Activated CD4-positive, alpha-beta T cell treated with anti-CD3 and anti-CD28 coated beads for 24 hours (primary cell): ENCODE results near the gene NKD1.

Experiments used
- DNase-seq, 2 donors: peaks; one replicate each; pipeline ENCODE4 v3.0.0-alpha.2; 2020; ENCODE audit warnings: low read depth in 2 of 2

Gene NKD1

DNA sequence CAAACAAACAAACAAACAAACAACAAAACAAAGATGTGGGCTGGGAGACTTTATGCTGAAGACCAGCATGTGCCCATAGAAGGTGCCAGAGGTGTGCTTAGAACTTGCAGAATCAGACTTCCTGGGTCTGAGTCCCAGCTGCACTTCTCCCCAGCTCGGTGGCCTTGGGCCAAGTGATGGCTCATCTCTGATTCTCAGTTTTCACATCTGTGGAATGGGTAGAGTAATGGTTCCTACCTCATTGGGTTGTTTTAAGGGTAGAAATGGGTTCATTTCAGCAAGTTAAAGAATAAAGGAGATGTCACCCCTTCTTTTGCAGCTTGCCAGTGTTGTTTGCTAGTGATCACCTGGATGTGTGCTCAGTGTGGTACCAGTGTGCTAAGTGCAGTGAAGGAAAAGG lies 10.7 kb downstream of the NKD1 start:
- DNase-seq = no peak

DNA sequence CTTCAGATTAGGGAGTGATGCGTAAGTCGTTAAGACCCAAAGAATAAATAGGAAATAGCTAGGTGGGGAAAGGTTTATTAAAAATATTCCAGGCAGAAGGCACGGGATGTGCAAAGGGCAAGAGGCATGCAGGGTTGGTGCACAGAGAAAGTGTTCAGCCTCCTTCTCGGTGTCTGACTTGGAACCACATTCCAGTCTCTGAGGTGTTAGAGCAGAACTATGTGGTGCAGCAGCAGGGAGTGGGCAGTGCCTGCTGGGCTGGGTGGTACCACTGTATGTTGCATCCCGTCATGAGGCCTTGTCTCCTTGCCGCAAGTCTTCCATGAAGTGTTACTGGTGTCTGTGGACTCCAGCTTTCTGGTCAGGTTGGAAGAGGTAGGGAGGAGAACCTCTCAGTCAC lies 11.1 kb downstream of the NKD1 start:
- DNase-seq = no peak

DNA sequence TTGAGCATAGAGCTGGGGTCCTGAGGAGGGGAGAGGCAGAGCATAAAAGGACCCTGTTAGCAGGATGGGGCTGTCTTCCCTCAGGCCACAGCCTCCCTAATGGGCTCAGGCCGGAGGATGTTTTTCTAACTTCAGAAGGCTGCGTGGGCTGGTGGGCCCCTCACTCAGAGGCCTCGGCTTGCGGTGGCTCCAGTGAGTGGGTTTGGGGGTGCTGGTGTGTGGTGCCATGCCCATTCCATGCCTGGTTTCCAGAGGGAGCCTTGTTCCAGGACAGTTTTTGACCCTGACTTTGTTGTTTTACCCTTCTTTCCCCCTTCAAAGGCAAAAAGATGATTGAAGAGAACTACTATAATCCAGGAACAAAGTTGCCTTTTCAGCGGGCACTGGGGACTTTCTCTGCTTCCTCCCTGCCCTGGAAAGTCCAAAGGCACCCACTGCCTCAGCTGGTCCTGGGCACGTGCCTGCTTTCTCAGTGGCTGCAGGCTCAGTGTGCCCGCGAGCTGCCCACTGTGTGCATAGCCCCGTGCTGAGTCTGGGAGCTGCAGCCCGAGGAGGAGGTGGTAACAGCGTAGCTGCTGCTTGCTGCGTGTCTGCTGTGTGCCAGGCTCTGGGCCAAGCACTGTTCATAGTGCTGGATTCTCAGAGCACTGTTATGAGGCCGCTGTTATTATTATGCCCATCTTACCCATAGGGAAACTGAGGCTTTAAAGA lies 11.8 kb downstream of the NKD1 start:
- no peak for DNase-seq

DNA sequence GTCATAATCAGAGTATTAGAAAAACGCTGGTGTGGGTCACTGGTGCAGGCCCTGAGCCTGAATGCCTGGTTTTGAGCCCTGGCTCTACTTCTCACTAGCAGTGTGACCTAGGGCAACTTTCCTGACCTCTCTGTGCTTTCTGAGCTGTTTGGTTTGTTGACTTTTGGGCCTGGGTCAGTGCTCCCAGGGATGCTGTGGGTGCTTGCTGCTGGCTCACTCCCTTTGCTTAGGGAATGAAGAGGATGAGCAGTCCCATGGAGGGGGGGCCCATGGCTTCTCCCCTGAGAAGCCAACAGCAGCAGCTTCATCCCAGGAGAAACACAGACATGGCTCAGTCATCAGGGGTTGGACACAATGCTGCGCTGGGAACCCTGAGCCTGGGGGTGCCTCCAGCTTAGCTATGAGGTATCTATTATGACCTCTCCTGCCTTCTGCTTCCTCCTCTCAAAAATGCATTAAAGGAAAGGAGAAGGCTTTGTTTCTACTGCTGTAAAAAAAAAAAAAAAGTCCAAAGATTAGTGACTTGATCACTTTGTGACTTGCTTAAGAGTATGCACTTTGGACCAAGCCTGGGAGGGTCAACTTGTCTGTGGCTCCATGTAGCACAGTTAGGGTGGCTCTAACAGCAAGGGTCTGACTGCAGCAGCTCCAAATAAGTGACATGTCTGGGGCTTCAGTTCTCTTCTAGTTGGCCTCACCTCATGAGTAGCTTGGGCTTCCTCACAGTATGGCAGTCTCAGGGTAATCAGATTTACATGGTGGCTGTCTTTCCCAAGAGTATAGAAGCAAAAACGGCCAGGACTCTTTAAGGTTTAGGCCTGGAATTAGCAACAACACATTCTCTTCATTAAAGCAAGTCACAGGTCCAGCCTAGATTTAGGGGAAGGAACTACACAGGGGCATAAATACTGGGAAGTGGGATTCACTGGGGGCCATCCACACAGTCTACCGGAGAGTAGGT lies 13.0 kb downstream of the NKD1 start:
- no peak for DNase-seq

DNA sequence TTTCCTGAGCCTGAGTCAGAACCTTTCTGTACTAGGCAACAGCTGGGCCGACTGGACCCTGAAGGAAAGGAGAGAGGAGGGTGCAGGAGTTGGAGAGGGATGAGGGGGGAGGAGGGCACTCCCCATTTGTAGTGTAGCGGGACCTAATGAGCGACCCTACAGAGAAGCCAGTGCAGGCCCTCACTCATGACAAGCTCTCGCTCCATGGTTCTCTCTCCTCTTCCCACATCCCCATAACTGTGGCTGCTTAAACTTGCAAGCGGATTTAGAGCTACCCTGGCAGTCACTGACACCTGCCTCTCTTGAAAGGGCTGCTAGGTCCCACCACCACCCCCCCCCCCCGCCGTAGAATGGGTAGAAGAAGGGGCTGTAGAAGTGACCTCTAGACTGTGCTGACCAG lies 14.5 kb downstream of the NKD1 start:
- DNase-seq = no peak

DNA sequence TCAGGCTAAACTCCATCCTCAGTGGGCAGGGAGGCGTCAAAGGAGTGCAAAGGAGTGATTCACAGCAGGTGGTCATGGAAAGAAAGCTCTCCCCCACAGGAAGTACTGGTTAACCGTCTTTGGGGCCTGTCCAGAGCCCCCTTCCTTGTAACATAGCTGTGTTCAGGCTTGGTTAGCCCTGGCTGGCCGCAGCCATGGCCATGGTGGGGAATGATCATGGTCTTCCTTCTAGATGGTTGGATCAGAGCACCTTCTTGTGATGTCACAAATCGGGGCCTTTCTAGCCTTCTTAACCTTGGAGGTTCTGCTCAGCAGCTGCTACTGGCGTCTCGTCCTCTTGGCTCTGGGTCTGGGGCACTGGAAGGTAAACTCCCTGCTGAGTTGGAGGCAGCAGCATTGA lies 15.8 kb downstream of the NKD1 start:
- DNase-seq = no peak

DNA sequence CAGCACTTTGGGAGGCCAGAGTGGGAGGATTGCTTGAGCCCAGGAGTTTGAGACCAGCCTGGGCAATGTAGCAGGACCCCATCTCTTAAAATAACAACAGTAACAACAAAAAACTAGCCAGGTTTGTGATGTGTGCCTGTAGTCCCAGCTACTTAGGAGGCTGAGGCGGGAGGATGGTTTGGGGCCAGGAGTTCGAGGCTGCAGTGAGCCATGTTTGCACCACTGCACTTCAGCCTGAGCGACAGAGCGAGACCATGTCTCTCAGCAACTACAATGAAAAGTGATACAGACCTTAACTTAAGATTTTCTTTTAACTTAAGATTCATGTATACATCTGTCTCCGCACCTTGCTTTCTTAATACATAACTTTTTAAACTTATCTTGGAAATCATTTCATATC lies 17.2 kb downstream of the NKD1 start:
- DNase-seq = no peak

DNA sequence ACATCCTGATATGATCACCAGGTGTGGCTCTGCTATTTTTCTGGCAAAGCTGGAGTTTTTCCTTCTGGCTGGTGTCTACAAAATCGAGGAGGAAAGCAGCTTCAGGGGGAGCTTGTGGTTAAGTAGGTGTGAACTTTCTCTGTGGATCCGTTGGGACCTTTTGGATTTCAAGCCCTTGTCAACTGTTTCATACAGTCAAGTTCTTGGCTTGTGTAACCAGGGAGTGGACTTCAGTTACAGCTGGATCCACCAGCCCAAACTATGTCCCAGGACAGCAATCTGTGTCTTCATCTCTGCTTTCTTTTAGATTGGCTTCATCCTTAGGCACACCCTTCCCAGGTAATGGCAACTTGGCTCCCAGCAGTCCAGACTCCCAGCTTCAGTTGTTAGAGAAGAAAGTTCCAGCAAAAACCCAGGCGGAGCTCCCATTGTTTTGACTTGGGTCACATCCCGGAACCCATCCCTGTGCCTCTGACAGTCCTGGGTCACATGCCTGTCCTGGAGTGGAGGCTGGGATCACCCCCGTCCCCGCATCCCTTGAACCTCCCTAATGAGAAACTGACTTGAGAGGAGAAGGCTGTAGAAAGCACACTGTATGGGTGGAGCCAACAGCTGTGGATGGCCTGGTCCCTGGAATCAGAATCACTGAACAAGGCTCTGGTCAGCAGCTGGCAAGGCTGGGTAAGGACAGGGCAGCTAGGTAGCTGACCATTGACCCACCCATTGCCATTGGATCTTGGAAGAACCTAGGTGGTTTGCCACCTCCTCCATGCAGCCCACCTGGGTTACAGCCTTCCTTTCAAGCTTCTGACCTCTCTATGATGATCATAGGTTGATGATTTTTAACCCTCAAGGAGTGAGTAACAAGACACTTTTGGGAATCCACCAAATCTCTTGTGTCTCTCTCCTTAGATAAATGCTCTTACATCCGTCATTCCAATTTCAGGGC lies 18.1 kb downstream of the NKD1 start:
- no peak for DNase-seq

DNA sequence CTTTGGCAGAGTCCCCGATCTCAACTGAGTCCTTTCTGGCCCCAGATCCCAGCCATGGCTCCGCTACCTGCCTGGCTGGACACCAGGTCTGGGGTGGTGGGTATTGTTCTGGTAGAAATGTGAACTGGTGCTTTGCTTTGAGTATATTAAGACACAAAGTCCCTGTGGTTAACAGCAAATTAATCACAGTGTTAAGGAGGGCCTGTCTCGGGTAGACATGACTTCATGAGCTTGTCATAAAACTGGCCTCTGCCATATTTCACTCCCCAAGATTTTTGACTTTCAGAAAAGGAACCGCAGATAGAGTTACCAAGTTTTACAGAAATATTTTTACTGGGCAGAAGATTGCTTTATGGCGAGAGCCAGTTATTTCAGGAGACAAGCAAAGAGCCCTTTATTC lies 19.5 kb downstream of the NKD1 start:
- DNase-seq = no peak

DNA sequence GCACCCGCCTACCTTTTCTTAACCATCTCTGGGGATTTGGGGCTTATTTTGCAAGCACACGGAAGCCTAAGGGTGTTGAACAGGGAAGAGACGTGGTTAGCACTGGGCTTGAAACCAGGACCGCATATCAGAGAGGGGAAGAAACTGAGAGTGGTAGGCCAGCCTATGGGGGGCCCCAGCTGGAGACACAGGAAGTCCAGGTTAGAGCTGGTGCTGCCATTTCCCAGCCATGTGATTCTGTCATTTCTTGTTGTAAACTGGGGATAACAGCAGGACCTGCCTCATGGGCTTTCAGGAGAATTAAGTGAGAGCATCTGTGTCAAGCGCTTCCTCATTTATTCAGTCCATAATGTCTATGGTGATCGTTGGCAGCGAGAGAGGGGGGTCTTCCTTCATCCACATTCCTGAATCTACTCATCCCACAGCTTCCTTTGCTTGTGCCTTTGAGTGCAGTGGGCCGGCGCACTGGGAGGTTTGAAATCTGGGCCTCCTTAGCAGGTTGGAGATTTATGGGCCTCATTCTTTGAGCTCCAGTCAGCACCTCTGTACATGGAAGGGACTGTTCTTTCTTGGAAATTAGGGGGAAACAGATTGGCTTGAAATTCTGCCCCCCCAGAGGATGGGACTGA lies 20.1 kb downstream of the NKD1 start:
- DNase-seq = no peak

DNA sequence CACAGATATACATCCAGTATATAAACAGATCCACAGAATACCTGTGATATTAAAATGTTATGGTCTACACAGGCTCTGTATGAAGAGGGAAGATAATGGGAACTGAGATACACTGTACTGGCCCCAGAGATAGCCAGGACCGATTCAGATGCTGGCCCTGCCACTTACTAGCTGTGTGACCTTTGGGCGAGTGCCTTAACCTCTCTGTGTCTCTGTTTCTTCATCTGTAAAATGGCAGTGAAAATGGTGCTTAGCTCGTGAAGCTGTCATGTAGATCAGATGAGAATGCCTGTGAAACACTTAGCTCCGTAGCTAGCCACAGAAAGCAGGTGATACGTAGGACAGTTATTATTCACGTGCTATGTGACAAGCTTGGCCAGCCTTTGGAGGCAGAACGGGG lies 22.2 kb downstream of the NKD1 start:
- DNase-seq = no peak

DNA sequence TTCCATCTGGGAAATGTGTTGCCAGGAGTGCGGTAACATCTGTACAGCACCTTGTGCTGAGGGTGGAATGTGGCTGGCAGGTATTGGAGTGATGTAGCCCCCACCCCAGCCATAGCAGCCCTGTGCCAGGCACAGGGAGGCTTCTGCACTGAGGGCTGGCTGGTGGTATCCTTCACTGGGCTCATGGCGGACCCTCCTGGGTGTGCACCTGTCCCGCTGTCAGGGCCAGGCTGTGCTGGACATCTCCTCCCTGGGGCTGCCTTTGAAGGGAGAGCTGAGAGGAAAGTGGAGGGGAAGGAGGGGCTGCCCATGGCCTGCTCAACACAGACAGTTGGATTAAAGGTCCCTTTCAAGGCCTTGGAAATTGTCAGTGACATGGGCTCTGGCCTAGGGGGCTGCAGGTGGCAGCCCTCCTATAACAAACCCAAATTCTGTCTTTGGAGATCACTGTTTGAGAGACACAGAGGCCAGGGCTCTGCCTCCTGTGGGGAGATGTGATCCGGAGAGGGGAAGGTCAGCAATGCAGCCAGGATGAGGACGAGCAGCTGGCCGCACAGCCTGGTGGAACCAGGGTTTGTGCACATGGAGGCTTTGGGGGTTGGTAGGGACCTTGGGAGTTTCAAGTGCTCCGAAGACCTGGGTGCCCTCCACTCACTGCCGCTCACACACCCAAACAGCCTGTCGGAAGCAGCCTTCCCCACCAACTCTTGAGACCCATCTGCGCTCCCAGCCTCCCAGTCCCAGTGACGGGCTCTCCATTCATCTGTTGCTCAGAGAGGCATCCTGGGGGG lies 22.8 kb downstream of the NKD1 start:
- no peak for DNase-seq

DNA sequence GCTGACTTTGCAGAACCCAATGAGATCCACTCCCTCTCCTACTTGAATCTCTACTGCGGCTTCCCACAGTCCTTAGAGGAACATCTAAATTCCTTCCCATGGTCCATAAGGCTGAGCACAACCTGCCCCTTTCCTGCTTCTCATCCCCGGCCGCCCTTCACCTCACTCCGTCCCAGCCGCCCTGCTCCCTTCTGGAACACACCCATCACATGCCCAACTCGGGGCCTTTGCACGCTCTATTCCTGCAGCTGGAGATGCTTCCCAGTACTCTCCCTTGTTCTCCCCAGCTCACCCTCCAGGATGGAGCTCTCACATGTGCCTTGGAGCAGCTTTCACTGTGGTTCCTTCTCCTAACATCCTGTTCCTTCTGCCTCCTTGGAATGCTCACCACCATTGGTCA lies 23.6 kb downstream of the NKD1 start:
- no peak for DNase-seq

DNA sequence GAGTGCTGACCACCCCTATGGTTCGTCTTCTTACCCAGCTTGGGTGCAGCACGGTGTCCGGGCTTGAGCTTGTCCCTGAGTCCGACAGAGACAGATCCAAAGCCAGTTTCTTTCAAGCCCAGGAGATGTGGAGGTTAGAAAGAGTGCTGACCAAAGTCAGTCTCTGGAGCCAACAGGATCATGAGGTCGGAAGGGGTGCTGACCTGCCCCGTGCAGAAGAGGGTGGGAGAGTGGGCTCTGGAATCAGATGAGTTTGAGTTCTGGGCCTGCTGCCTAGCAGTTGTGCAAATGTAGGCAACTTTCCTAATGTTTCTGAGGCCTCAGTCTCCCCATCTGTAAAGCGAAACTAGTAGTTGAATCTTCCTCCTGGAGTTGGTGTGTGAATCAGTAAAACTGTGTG lies 24.5 kb downstream of the NKD1 start:
- DNase-seq = no peak

DNA sequence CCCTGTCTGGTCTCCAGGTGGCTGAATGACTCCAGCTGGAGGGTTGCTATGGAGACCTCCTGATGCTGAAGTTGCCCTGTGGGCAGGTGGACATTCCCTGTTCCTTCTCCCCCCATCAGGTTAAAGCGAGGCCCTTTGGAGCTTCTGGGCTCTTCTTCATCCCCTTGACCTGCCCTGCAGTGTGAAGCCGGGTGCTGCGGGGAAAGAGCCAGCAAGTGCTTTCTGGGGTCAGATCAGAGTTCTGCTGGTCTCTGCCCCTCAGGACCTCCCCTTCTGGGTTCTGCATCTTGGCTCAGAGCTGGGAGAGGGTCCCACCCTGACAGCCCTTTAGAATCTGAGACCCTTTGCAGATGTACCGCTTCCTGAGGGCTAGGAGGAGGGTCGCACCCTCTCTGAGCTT lies 25.1 kb downstream of the NKD1 start:
- no peak for DNase-seq

DNA sequence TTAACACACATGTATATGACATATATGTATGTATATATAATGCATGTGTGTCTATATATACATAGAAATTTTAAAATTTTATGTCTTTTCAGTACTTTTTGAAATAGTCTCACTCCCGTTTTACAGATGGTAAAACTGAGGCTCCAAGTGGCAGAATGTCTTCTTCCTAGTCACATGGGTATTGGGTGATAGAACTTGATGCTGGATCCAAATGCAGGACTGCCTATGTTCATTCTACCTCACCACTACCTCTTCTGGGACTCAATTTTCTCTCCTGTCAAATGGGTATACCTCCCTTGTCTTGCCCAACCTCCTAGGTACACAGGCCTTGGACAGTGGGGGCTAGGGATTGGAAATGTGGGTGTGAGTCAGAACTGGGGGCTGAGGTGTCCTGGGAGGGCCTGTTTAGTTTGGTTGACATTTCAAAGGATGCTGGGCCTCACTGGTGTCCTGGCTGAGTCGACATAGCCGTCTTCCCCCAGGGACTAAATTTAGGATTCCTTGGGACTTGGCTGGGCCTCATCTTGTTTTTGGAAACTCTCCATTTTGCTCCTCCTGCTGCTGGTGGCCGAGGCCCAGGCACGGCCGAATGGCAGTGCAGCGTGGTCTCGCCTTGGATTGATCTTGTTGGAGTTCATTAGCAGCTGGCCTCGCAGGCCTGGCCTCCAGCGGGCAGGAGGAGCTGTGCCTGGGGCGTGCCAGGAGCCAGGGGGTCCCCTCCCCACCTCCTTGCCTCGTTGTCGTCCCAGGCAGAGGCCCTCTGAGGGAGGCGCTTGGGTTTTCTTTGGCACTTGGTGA lies 25.9 kb downstream of the NKD1 start:
- no peak for DNase-seq

DNA sequence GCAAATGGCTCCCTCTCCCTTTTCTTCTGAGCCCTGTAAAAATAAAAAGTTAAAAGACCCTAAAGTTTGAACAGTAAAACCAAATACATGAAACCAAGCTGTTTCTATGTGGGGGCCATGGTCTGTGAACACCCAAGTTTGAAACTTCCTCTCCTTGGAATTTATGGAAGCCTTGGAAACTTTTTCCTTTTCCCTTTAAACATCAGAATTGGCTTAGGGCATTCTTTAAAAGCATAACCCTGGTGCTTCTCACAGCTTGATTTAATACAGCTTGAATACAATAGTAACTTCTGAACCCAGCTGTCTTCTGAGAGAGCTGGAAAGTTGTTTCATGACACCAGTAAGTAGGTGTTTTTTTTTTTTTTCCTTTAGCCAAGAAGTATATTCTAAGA lies 26.5 kb downstream of the NKD1 start:
- no peak for DNase-seq

DNA sequence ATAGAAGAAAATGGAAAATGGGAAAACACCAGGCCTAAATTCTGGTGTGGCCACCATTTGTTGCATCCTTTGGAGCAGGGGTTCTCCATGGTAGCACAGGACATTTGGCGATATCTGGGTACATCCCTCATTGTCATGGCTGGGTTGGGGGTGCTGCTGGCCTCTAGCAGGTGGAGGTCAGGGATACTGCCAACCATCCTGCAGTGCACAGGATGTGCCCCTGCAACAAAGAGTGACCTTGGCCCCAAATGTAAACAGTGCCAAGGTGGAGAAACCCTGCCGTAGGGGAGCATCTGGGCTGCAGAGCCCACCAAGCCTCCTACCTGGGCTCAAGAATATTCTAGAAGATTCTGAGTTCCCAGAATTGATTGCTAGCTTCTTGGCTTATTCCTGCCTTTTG lies 27.5 kb downstream of the NKD1 start:
- no peak for DNase-seq

DNA sequence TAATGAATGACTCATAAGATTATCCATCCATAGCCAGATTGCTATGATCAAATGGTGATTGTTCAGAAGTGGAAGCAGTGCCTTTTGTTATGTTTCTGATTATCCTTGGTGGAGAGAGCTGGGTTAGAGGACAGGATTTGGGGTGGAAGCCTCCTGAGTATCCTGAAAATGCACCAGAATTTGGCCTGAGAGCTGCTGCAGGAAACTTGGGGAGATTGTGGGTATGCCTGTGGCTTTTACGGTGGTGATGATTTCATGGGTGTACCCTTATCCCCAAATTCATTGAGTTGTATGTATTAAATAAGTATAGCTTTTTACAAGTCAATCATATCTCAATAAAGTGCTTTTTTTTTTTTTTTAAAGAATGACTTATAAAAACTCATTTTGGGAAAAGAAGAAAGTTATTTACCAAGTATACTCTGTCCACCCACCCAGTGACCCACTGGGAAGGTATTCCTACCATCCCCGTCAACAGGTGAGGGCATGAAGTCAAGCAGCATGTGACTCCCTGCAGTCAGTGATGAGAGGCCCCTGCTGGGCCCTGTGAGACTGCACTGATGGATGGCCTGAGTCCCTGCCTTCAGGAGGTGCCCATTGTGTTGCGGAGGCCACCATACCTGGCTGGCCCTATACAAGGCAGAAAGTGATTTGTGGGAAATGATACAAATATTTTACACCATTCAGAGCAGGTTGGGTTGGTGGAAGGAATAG lies 28.4 kb downstream of the NKD1 start:
- DNase-seq = no peak
